Upper lobe of left lung (tissue), 6 donors: ENCODE results near the gene UACA. TPM values are rescaled to one million over a fixed set of nuclear protein-coding genes. Genes with fewer than 3 reads are reported as not detected.

Experiments used
- ATAC-seq, 2 donors: fragments of 200-7000 bp; cut with Tn5 transposase; one replicate each; pipeline ENCODE4 v1.9.1; 2022; ENCODE audit warnings: mild to moderate bottlenecking in 2 of 2, moderate library complexity in 2 of 2; ENCODE audit not compliant: low FRiP score in 2 of 2
- DNase-seq, 2 donors: peaks; one replicate each; pipeline ENCODE4 v3.0.0-alpha.2; 2019 to 2020
- H3K27ac ChIP-seq, 4 donors: fragments of 200-600 bp; sonication (generic); one replicate each; pipeline ENCODE4 v1.5.1; 2016 to 2019
- H3K27me3 ChIP-seq, 4 donors: fragments of 200-600 bp; sonication (generic); one replicate each; pipeline ENCODE4 v1.5.1; 2017 to 2019
- H3K36me3 ChIP-seq, 4 donors: fragments of 200-600 bp; sonication (generic); one replicate each; pipeline ENCODE4 v1.5.1; 2016 to 2019
- H3K4me1 ChIP-seq, 4 donors: fragments of 200-600 bp; sonication (generic); one replicate each; pipeline ENCODE4 v1.5.1; 2018 to 2019
- H3K4me3 ChIP-seq, 4 donors: fragments of 200-600 bp; sonication (generic); one replicate each; pipeline ENCODE4 v1.5.1; 2017 to 2019; ENCODE audit warnings: mild to moderate bottlenecking in 2 of 4, moderate library complexity in 1 of 4
- H3K9me3 ChIP-seq, 4 donors: fragments of 200-600 bp; sonication (generic); one replicate each; pipeline ENCODE4 v1.5.1; 2018 to 2019
- CTCF ChIP-seq, 6 experiments: fragments of 450-650 bp in 4 of 6; fragments of 200-600 bp in 2 of 6; sonication (generic) in 2 of 6; IDR thresholded peaks; one replicate each; pipeline ENCODE4 v1.5.1; 2016 to 2019; ENCODE audit warnings: antibody characterized with exemption in 6 of 6
- EP300 ChIP-seq, 4 donors: sonication (generic); formaldehyde crosslinking; IDR thresholded peaks; one replicate each; pipeline ENCODE4 v1.5.1; 2017; ENCODE audit warnings: antibody characterized with exemption in 4 of 4, control low read depth in 2 of 4
- POLR2A ChIP-seq, 4 donors: fragments of 450-650 bp; IDR thresholded peaks; one replicate each; pipeline ENCODE4 v1.5.1; 2016 to 2017; ENCODE audit warnings: antibody characterized with exemption in 4 of 4, mild to moderate bottlenecking in 2 of 4
- POLR2AphosphoS5 ChIP-seq, 2 donors: sonication (generic); formaldehyde crosslinking; IDR thresholded peaks; one replicate each; pipeline ENCODE4 v1.5.1; 2017; ENCODE audit warnings: antibody characterized with exemption in 2 of 2
- WGBS, 2 donors: methylation state at CpG; one replicate each; pipeline ENCODE4 v1.1.5; 2017 to 2018; 5-methylcytosine and 5-hydroxymethylcytosine counted together
- total RNA-seq, 6 donors: library from RNA; depleted of rRNA in 4 of 6; stranded (reverse); fragments of >200 nt in 4 of 6; gene quantifications; one replicate each; pipeline versions ENCODE4 v1.1.0 to v1.2.1, GENCODE V29; 2016 to 2021
- donor health status: DM: no; HTN: no; CAD: no; lungs with moderate emphysema.
- donor health status: DM: no; HTN: yes; CAD: no; lungs with severe emphysema.

Gene UACA
- total RNA-seq, 6 donors from 2014 or later, result 23.9 to 83.8 (median 39.0) TPM

- Histone ChIP-seq H3K27ac (peak overlapping the region; percentile 90 to 99 (median 92)), H3K36me3 (no peaks in the 10 kb centered on the region), H3K27me3 (peaks cover 0 to 7% (median 2%) of the 10 kb centered on the region in 4 donors), H3K4me3 (peak overlapping the region; percentile 56 to 80 (median 78)), H3K9me3 (no peaks in the 10 kb centered on the region), H3K4me1 (peaks cover 5 to 38% (median 15%) of the 10 kb centered on the region in 4 donors)
- ATAC-seq, result no peak
- WGBS, 2 donors, result 16 to 18% methylated on average over 17 of the region's 17 CpGs
- DNase-seq, result no peak
- TF ChIP-seq POLR2A (IDR thresholded peaks at IDR 0.05) (no peak), EP300 (IDR thresholded peaks at IDR 0.05) (no peak), CTCF (IDR thresholded peaks at IDR 0.05) (no peak), POLR2AphosphoS5 (IDR thresholded peaks at IDR 0.05) (no peak)
These were observed 782 bp upstream of the UACA start for GRCh38 chr15:70763950-70764730.

- peak; percentile 25 to 87 for DNase-seq
- H3K4me3 ChIP-seq, result peak overlapping the region; percentile 56 to 80 (median 78)
- H3K36me3 ChIP-seq, result no peaks in the 10 kb centered on the region
- no peak for TF ChIP-seq POLR2A (IDR thresholded peaks at IDR 0.05)
- peak in 1 of 2 donors; percentile 13 for TF ChIP-seq POLR2AphosphoS5 (IDR thresholded peaks at IDR 0.05)
- peaks cover 0 to 7% (median 2%) of the 10 kb centered on the region in 4 donors for H3K27me3 ChIP-seq
- peak overlapping the region; percentile 90 to 99 (median 92) for H3K27ac ChIP-seq
- 1 to 2% methylated on average over 36 to 45 of the region's 45 CpGs for WGBS, 2 donors
- peak; percentile 50 to 63 for ATAC-seq
- H3K9me3 ChIP-seq, result no peaks in the 10 kb centered on the region
- peaks cover 8 to 28% (median 16%) of the 10 kb centered on the region in 4 donors for H3K4me1 ChIP-seq
These were observed 764 bp downstream of the UACA start for GRCh38 chr15:70762469-70763119.

- no peak for ATAC-seq
- Histone ChIP-seq H3K27me3 (peaks cover 0 to 7% (median 2%) of the 10 kb centered on the region in 4 donors), H3K9me3 (no peaks in the 10 kb centered on the region), H3K4me3 (peak overlapping the region; percentile 56 to 80 (median 78)), H3K36me3 (no peaks in the 10 kb centered on the region), H3K27ac (peak overlapping the region; percentile 90 to 99 (median 92)), H3K4me1 (peaks cover 8 to 28% (median 19%) of the 10 kb centered on the region in 4 donors)
- DNase-seq, result no peak
- 17 to 27% methylated on average over 7 of the region's 7 CpGs for WGBS, 2 donors
- TF ChIP-seq CTCF (IDR thresholded peaks at IDR 0.05) (no peak), EP300 (IDR thresholded peaks at IDR 0.05) (no peak), POLR2A (IDR thresholded peaks at IDR 0.05) (no peak), POLR2AphosphoS5 (IDR thresholded peaks at IDR 0.05) (no peak)
These were observed 1.4 kb downstream of the UACA start for GRCh38 chr15:70761931-70762468.

GRCh38 chr15:70761046-70761445 is 2.3 kb downstream of the UACA start:
- H3K36me3 ChIP-seq, result no peaks in the 10 kb centered on the region
- TF ChIP-seq CTCF (IDR thresholded peaks at IDR 0.05) (no peak), POLR2AphosphoS5 (IDR thresholded peaks at IDR 0.05) (no peak), EP300 (IDR thresholded peaks at IDR 0.05) (no peak), POLR2A (IDR thresholded peaks at IDR 0.05) (no peak)
- no peak for DNase-seq
- peak overlapping the region in 1 of 4 donors; percentile 99 for H3K27ac ChIP-seq
- H3K4me1 ChIP-seq, result peaks cover 8 to 34% (median 19%) of the 10 kb centered on the region in 4 donors
- no peaks in the 10 kb centered on the region for H3K9me3 ChIP-seq
- H3K4me3 ChIP-seq, result peak overlapping the region in 1 of 4 donors; percentile 11
- peaks cover 0 to 7% (median 2%) of the 10 kb centered on the region in 4 donors for H3K27me3 ChIP-seq
- ATAC-seq, result no peak
- 44 to 56% methylated on average over 2 of the region's 2 CpGs for WGBS, 2 donors
